ENCODE measurements around the gene PNPLA6. TPM values are rescaled to one million over a fixed set of nuclear protein-coding genes. Genes with fewer than 3 reads are reported as not detected.
"Not testable (repeated sequence)": the region's sequence is repeated elsewhere in the genome, so short reads cannot be mapped to it uniquely, and the experiment has no call there.

The PNPLA6 gene
- total RNA-seq, 1 donor from 2014 or later = 116 TPM

- peaks cover 27% of the 10 kb centered on the region for H3K36me3 Mint-ChIP-seq (ENCODE audit: low read depth)
- H3K9me3 Mint-ChIP-seq = no peaks in the 10 kb centered on the region
- intact Hi-C loops (cut with micrococcal nuclease) = loop anchor here (1.0 to 10.0 kb wide), 8 partner anchors 12 to 1630 kb away; partner anchors contain the start of genes CTXN1, MCOLN1, NDUFA11 and PET100
- no peak for DNase-seq
- peak overlapping the region; percentile 94 for H3K4me3 Mint-ChIP-seq
- peak overlapping the region; percentile 91 for H3K27ac Mint-ChIP-seq
- TF ChIP-seq, protein P1, sequence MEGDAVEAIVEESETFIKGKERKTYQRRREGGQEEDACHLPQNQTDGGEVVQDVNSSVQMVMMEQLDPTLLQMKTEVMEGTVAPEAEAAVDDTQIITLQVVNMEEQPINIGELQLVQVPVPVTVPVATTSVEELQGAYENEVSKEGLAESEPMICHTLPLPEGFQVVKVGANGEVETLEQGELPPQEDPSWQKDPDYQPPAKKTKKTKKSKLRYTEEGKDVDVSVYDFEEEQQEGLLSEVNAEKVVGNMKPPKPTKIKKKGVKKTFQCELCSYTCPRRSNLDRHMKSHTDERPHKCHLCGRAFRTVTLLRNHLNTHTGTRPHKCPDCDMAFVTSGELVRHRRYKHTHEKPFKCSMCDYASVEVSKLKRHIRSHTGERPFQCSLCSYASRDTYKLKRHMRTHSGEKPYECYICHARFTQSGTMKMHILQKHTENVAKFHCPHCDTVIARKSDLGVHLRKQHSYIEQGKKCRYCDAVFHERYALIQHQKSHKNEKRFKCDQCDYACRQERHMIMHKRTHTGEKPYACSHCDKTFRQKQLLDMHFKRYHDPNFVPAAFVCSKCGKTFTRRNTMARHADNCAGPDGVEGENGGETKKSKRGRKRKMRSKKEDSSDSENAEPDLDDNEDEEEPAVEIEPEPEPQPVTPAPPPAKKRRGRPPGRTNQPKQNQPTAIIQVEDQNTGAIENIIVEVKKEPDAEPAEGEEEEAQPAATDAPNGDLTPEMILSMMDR (IDR thresholded peaks at IDR 0.05) = no peak
- peaks cover 32% of the 10 kb centered on the region for H3K4me1 Mint-ChIP-seq
- H3K27me3 Mint-ChIP-seq = no peaks in the 10 kb centered on the region
- ChIA-PET CTCF (no interaction called here), POLR2A (interaction anchor here (0.7 to 3.3 kb wide), 6 partner anchors 13 to 386 kb away, joined by 3 to 37 read pairs (median 3); partner anchors contain the start of genes MCOLN1, PET100 and XAB2)
- peak; percentile 6 for ATAC-seq (ENCODE audit: low read depth)
Observed at GRCh38 chr19:7534531-7535046, 928 bp upstream of the PNPLA6 start.

- ChIA-PET POLR2A (interaction anchor here (0.6 to 3.3 kb wide), 3 partner anchors 14 to 727 kb away, joined by 3 to 37 read pairs (median 4); partner anchors contain the start of genes MCOLN1 and PEX11G), CTCF (no interaction called here)
- peak overlapping the region; percentile 94 for H3K4me3 Mint-ChIP-seq
- ATAC-seq (ENCODE audit: low read depth) (peak; percentile 0), DNase-seq (no peak)
- peak overlapping the region; percentile 91 for H3K27ac Mint-ChIP-seq
- peaks cover 32% of the 10 kb centered on the region for H3K4me1 Mint-ChIP-seq
- H3K36me3 Mint-ChIP-seq (ENCODE audit: low read depth) = peaks cover 32% of the 10 kb centered on the region
- TF ChIP-seq, protein P1 (IDR thresholded peaks at IDR 0.05) = no peak
- H3K9me3 Mint-ChIP-seq = no peaks in the 10 kb centered on the region
- H3K27me3 Mint-ChIP-seq = no peaks in the 10 kb centered on the region
- intact Hi-C loops (cut with micrococcal nuclease) = loop anchor here (1.0 to 10.0 kb wide), 7 partner anchors 15 to 1631 kb away; partner anchors contain the start of genes CTXN1, NDUFA11, PET100 and PEX11G
Observed at GRCh38 chr19:7535998-7536695, 630 bp downstream of the PNPLA6 start.

GRCh38 chr19:7538990-7539389 is 3.5 kb downstream of the PNPLA6 start:
- CTCF ChIA-PET; ATAC-seq (ENCODE audit: low read depth); H3K27ac Mint-ChIP-seq; POLR2A ChIA-PET; H3K9me3 Mint-ChIP-seq; DNase-seq; H3K27me3 Mint-ChIP-seq; H3K4me3 Mint-ChIP-seq: not testable (repeated sequence)
- Mint-ChIP-seq H3K4me1 (peaks cover 26% of the 10 kb centered on the region), H3K36me3 (ENCODE audit: low read depth) (peaks cover 49% of the 10 kb centered on the region)
- intact Hi-C loops (cut with micrococcal nuclease) = loop anchor here (10.0 kb wide), 2 partner anchors 386 to 1634 kb away; partner anchors contain the start of genes CTXN1, NDUFA11, SNAPC2 and VMAC

DNA sequence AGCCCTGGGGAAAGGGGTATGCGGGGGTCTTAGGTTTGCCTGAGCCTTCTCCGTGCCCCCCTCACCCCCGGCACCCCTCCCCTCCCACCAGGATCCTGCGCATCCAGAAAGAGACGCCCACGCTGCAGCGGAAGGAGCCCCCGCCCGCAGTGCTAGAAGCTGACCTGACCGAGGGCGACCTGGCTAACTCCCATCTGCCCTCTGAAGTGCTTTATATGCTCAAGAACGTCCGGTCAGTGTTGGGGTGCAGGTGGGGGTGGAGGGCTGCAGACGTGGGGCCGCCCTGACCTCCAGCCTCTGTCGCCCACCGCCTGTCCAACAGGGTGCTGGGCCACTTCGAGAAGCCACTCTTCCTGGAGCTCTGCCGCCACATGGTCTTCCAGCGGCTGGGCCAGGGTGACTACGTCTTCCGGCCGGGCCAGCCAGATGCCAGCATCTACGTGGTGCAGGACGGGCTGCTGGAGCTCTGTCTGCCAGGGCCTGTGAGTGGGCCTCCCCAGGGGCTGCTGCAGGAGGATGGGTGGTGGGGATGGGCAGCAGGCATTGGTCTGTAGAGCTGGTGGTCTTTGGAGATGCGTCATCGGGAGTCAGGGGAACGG is 4.4 kb downstream of the PNPLA6 start:
- POLR2A ChIA-PET = no interaction called here

GRCh38 chr19:7540761-7541474 is 5.4 kb downstream of the PNPLA6 start:
- no peak for DNase-seq
- POLR2A ChIA-PET = no interaction called here
- H3K9me3 Mint-ChIP-seq = no peaks in the 10 kb centered on the region
- no peaks in the 10 kb centered on the region for H3K27me3 Mint-ChIP-seq
- CTCF ChIA-PET = no interaction called here
- peaks cover 33% of the 10 kb centered on the region for H3K4me1 Mint-ChIP-seq
- intact Hi-C loops (cut with micrococcal nuclease) = no loop called here
- H3K27ac Mint-ChIP-seq = no peak overlapping the region
- no peak overlapping the region for H3K4me3 Mint-ChIP-seq
- TF ChIP-seq, protein P1 (IDR thresholded peaks at IDR 0.05) = no peak
- H3K36me3 Mint-ChIP-seq (ENCODE audit: low read depth) = peaks cover 52% of the 10 kb centered on the region
- no peak for ATAC-seq (ENCODE audit: low read depth)

More for the DNA sequence above, 4.4 kb downstream of the PNPLA6 start:
- Mint-ChIP-seq H3K4me3 (no peak overlapping the region), H3K36me3 (ENCODE audit: low read depth) (peaks cover 52% of the 10 kb centered on the region), H3K4me1 (peaks cover 27% of the 10 kb centered on the region), H3K27ac (no peak overlapping the region), H3K9me3 (no peaks in the 10 kb centered on the region), H3K27me3 (no peaks in the 10 kb centered on the region)
- ATAC-seq (ENCODE audit: low read depth) = no peak
- intact Hi-C loops (cut with micrococcal nuclease) = loop anchor here (10.0 kb wide), 2 partner anchors 385 to 1635 kb away; partner anchors contain the start of genes CTXN1, NDUFA11, SNAPC2 and VMAC
- TF ChIP-seq, protein P1 (IDR thresholded peaks at IDR 0.05) = no peak
- CTCF ChIA-PET = no interaction called here
- DNase-seq = no peak
